Neural progenitor cell (in vitro differentiated cells): ENCODE data around the gene CNTN1. TPM values are rescaled to one million over a fixed set of nuclear protein-coding genes. Genes with fewer than 3 reads are reported as not detected.

Source experiments
- DNase-seq: peaks from one replicate; pipeline ENCODE4 v3.0.0-alpha.2; 2016; ENCODE audit warnings: low spot score
- H2AFZ ChIP-seq: fragments of 200-600 bp; sonication (generic); replicated peaks from 2 replicates; pipeline ENCODE4 v1.6.1; 2016; ENCODE audit warnings: antibody characterized with exemption
- H3F3A ChIP-seq: fragments of 200-600 bp; sonication (generic); 2 replicates; pipeline ENCODE4 v1.6.1; 2016; ENCODE audit warnings: antibody characterized with exemption, low read depth
- H3K27ac ChIP-seq: fragments of 200-600 bp; sonication (generic); 2 replicates; pipeline ENCODE4 v1.5.1; 2016; ENCODE audit warnings: mild to moderate bottlenecking
- H3K27me3 ChIP-seq: fragments of 200-600 bp; sonication (generic); 2 replicates; pipeline ENCODE4 v1.6.1; 2016; ENCODE audit warnings: mild to moderate bottlenecking, moderate library complexity
- H3K36me3 ChIP-seq: fragments of 200-600 bp; sonication (generic); 2 replicates; pipeline ENCODE4 v1.5.1; 2016
- H3K4me1 ChIP-seq: fragments of 200-600 bp; sonication (generic); 2 replicates; pipeline ENCODE4 v1.6.1; 2016; ENCODE audit warnings: mixed run types
- H3K4me2 ChIP-seq: fragments of 200-600 bp; sonication (generic); 2 replicates; pipeline ENCODE4 v1.6.1; 2016
- H3K4me3 ChIP-seq: fragments of 200-600 bp; sonication (generic); 2 replicates; pipeline ENCODE4 v1.5.1; 2016
- H3K79me2 ChIP-seq: fragments of 200-600 bp; sonication (generic); 2 replicates; pipeline ENCODE4 v1.6.1; 2016; ENCODE audit warnings: low read depth
- H3K9ac ChIP-seq: fragments of 200-600 bp; sonication (generic); 2 replicates; pipeline ENCODE4 v1.6.1; 2016
- H3K9me3 ChIP-seq: fragments of 200-600 bp; sonication (generic); 2 replicates; pipeline ENCODE4 v1.5.1; 2016; ENCODE audit warnings: low read depth
- H4K20me1 ChIP-seq: fragments of 200-600 bp; sonication (generic); 2 replicates; pipeline ENCODE4 v1.6.1; 2016; ENCODE audit warnings: low read depth
- H3K27ac Mint-ChIP-seq: 3 replicates; pipeline ENCODE4 v1.8.0; 2021; ENCODE audit warnings: mixed read lengths
- H3K27me3 Mint-ChIP-seq: 2 replicates; pipeline ENCODE4 v1.8.0; 2022; ENCODE audit warnings: low read depth, mild to moderate bottlenecking, inconsistent platforms, moderate library complexity, mixed read lengths; ENCODE audit not compliant: insufficient read depth
- H3K36me3 Mint-ChIP-seq: 3 replicates; pipeline ENCODE4 v1.8.0; 2021; ENCODE audit warnings: mixed read lengths
- H3K4me1 Mint-ChIP-seq: 3 replicates; pipeline ENCODE4 v1.8.0; 2021; ENCODE audit warnings: mixed read lengths
- H3K4me3 Mint-ChIP-seq: 3 replicates; pipeline ENCODE4 v1.8.0; 2021; ENCODE audit warnings: mild to moderate bottlenecking, moderate library complexity, mixed read lengths
- H3K9me3 Mint-ChIP-seq: 3 replicates; pipeline ENCODE4 v1.8.0; 2020; ENCODE audit warnings: mixed read lengths
- CTCF ChIP-seq: fragments of 200-600 bp; sonication (generic); IDR thresholded peaks from 2 replicates; pipeline ENCODE4 v1.5.1; 2017; ENCODE audit warnings: antibody characterized with exemption, mild to moderate bottlenecking
- EZH2 ChIP-seq: fragments of 200-600 bp; sonication (generic); IDR thresholded peaks from 2 replicates; pipeline ENCODE4 v1.6.1; 2017; ENCODE audit warnings: antibody characterized with exemption, mild to moderate bottlenecking, moderate library complexity
- EZH2phosphoT487 ChIP-seq: fragments of 200-600 bp; sonication (generic); IDR thresholded peaks from 2 replicates; pipeline ENCODE4 v1.6.1; 2017; ENCODE audit warnings: antibody characterized with exemption
- total RNA-seq: library from RNA; depleted of rRNA; stranded (reverse); fragments of >200 nt; gene quantifications from 2 replicates; pipeline ENCODE4 v1.2.3, GENCODE V29; 2015; ENCODE audit warnings: low replicate concordance

The CNTN1 gene
- total RNA-seq, 1 donor from 2014 or later = 0.17 TPM

GRCh38 chr12:41051954-41052353, 359.7 kb downstream of the CNTN1 start:
- no peak overlapping the region for H3K27ac Mint-ChIP-seq
- no peaks in the 10 kb centered on the region for H3K4me1 Mint-ChIP-seq
- Histone ChIP-seq H3K4me1 (no peaks in the 10 kb centered on the region), H3K36me3 (no peaks in the 10 kb centered on the region), H4K20me1 (no peaks in the 10 kb centered on the region), H3K4me3 (no peak overlapping the region), H3K27ac (no peak overlapping the region), H2AFZ (no peak overlapping the region), H3K27me3 (no peaks in the 10 kb centered on the region), H3K4me2 (no peak overlapping the region), H3F3A (no peaks in the 10 kb centered on the region), H3K9me3 (no peaks in the 10 kb centered on the region), H3K9ac (no peak overlapping the region), H3K79me2 (no peaks in the 10 kb centered on the region)
- H3K27me3 Mint-ChIP-seq = no peaks in the 10 kb centered on the region
- no peaks in the 10 kb centered on the region for H3K36me3 Mint-ChIP-seq
- H3K9me3 Mint-ChIP-seq = no peaks in the 10 kb centered on the region
- TF ChIP-seq CTCF (no peak), EZH2 (no peak), EZH2phosphoT487 (no peak)
- no peak overlapping the region for H3K4me3 Mint-ChIP-seq
- no peak for DNase-seq

DNA sequence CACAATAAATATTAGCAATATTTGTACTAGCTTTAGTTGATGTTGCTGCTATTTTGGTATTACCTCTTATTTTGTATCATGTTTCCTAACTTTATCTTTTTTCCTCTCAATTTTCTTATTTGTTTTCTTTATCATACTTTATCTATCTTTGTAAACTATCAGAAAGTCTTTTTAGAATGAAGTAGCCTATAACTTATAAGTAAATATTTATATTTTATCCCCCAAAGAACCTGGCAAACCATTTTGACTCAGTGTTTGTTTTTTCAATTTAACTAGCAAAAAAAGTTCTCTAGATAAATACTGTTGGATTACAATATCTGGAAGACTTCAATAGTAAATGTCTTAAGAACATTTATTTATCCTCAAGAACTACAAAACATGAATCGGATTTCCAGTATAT, 360.2 kb downstream of the CNTN1 start:
- Mint-ChIP-seq H3K36me3 (no peaks in the 10 kb centered on the region), H3K9me3 (no peaks in the 10 kb centered on the region), H3K27me3 (no peaks in the 10 kb centered on the region), H3K4me1 (no peaks in the 10 kb centered on the region), H3K4me3 (no peak overlapping the region), H3K27ac (no peak overlapping the region)
- TF ChIP-seq EZH2phosphoT487 (no peak), CTCF (no peak), EZH2 (no peak)
- H3K9ac ChIP-seq = no peak overlapping the region
- H3K79me2 ChIP-seq = no peaks in the 10 kb centered on the region
- no peak for DNase-seq
- no peaks in the 10 kb centered on the region for H3K27me3 ChIP-seq
- H3K4me1 ChIP-seq = no peaks in the 10 kb centered on the region
- H4K20me1 ChIP-seq = no peaks in the 10 kb centered on the region
- no peak overlapping the region for H2AFZ ChIP-seq
- H3K27ac ChIP-seq = no peak overlapping the region
- no peaks in the 10 kb centered on the region for H3K36me3 ChIP-seq
- H3K4me3 ChIP-seq = no peak overlapping the region
- no peaks in the 10 kb centered on the region for H3K9me3 ChIP-seq
- no peaks in the 10 kb centered on the region for H3F3A ChIP-seq
- no peak overlapping the region for H3K4me2 ChIP-seq

DNA sequence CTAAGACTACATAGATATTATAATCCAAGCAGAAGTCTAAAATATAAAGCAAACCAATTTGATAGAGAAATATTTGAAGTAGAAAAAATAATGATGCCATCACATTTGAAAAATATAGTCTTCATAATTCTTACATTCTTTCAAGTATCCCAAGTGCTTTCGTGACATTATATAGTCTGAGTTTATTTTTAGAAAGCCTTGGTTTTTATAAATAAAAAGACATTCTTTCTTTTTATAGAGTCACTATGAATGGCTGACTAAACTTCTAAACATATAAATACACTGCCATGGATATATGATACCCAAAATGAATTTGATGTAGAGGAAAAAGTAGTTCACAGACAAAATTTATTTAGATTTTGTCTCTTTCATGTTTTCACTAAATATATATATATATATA, 360.8 kb downstream of the CNTN1 start:
- Histone ChIP-seq H3K36me3 (no peaks in the 10 kb centered on the region), H3K4me3 (no peak overlapping the region), H3K4me1 (no peaks in the 10 kb centered on the region), H4K20me1 (no peaks in the 10 kb centered on the region), H3K27me3 (no peaks in the 10 kb centered on the region), H3K27ac (no peak overlapping the region), H3K9me3 (no peaks in the 10 kb centered on the region), H3K9ac (no peak overlapping the region), H3K4me2 (no peak overlapping the region), H2AFZ (no peak overlapping the region), H3F3A (no peaks in the 10 kb centered on the region), H3K79me2 (no peaks in the 10 kb centered on the region)
- no peak overlapping the region for H3K4me3 Mint-ChIP-seq
- DNase-seq = no peak
- no peaks in the 10 kb centered on the region for H3K4me1 Mint-ChIP-seq
- no peaks in the 10 kb centered on the region for H3K36me3 Mint-ChIP-seq
- TF ChIP-seq EZH2phosphoT487 (no peak), EZH2 (no peak), CTCF (no peak)
- H3K9me3 Mint-ChIP-seq = no peaks in the 10 kb centered on the region
- no peaks in the 10 kb centered on the region for H3K27me3 Mint-ChIP-seq
- H3K27ac Mint-ChIP-seq = no peak overlapping the region
